Endothelial cell of umbilical vein (primary cell): ENCODE data around the gene RNF169. TPM values are rescaled to one million over a fixed set of nuclear protein-coding genes. Genes with fewer than 3 reads are reported as not detected.

ENCODE experiments used
- BruUV-seq: library from RNA; stranded (reverse); fragments of 400-500 nt; replicated peaks from 2 replicates; lab custom pipeline; 2021; lab: Mats Ljungman, UMichigan
- CTCF ChIA-PET: fragments of 300-600, 350-600 bp; sonication (Branson Sonifier 250); formaldehyde crosslinking; loops from one replicate; lab custom pipeline; 2021; ENCODE audit warnings: antibody characterized with exemption, inconsistent platforms; lab: Charles Lee
- POLR2A ChIA-PET: fragments of 300-600, 350-600 bp; sonication (Branson Sonifier 250); formaldehyde crosslinking; loops from one replicate; lab custom pipeline; 2021; ENCODE audit warnings: antibody characterized with exemption, inconsistent platforms; lab: Charles Lee
- DNase-seq: peaks from one replicate; pipeline ENCODE4 v3.0.0-alpha.2; 2011; ENCODE audit warnings: low read depth, low spot score
- FAIRE-seq: peaks from 2 replicates; lab custom pipeline; 2011; peaks lifted over from hg19 to GRCh38; lab: Jason Lieb, UNC
- H2AFZ ChIP-seq: 2 replicates; pipeline ENCODE4 v1.6.0; 2012; ENCODE audit warnings: low read depth, low read length, control low read depth, inconsistent platforms
- H3K27ac ChIP-seq: 2 replicates; pipeline ENCODE4 v1.5.1; 2011; ENCODE audit warnings: low read depth, mild to moderate bottlenecking, control low read depth, low read length, moderate library complexity; ENCODE audit not compliant: insufficient read depth
- H3K27me3 ChIP-seq, 2 experiments: 2 replicates each; pipeline versions ENCODE4 v1.6.0 to v1.6.1; 2011; ENCODE audit warnings: low read length in 2 of 2, mixed read lengths in 1 of 2; ENCODE audit not compliant: control insufficient read depth in 2 of 2, insufficient read depth in 2 of 2
- H3K36me3 ChIP-seq, 2 experiments: 2 replicates in 1 of 2; 3 replicates in 1 of 2; pipeline ENCODE4 v1.5.1; 2011; ENCODE audit warnings: low read length in 2 of 2, mild to moderate bottlenecking in 1 of 2, moderate library complexity in 1 of 2; ENCODE audit not compliant: control insufficient read depth in 2 of 2, insufficient read depth in 2 of 2; ENCODE audit errors: extremely low read depth in 1 of 2
- H3K4me1 ChIP-seq: 3 replicates; pipeline ENCODE4 v1.5.1; 2011; ENCODE audit warnings: mild to moderate bottlenecking, low read length; ENCODE audit not compliant: control insufficient read depth, insufficient read depth; ENCODE audit errors: extremely low read depth
- H3K4me2 ChIP-seq: 2 replicates; pipeline ENCODE4 v1.6.1; 2011; ENCODE audit warnings: low read length, control low read depth, mixed read lengths; ENCODE audit not compliant: insufficient read depth
- H3K4me3 ChIP-seq, 3 experiments: fragments of 200-600 bp in 1 of 3; sonication (generic), shearing (Covaris generic) in 1 of 3; replicated peaks in 1 of 3; 2 replicates each; pipeline ENCODE4 v1.5.1; 2011 to 2016; ENCODE audit warnings: control low read depth in 3 of 3, low read length in 3 of 3, mild to moderate bottlenecking in 2 of 3, inconsistent platforms in 1 of 3, low read depth in 1 of 3, moderate library complexity in 1 of 3; ENCODE audit not compliant: insufficient read depth in 1 of 3
- H3K79me2 ChIP-seq: 2 replicates; pipeline ENCODE4 v1.6.0; 2012; ENCODE audit warnings: low read length, inconsistent platforms; ENCODE audit not compliant: control insufficient read depth, insufficient read depth
- H3K9ac ChIP-seq: replicated peaks from 2 replicates; pipeline ENCODE3; 2011; ENCODE audit warnings: low read length, control low read depth; ENCODE audit not compliant: insufficient read depth; ENCODE audit errors: extremely low read depth
- H3K9me1 ChIP-seq: replicated peaks from 3 replicates; pipeline ENCODE4 v1.6.0; 2011; ENCODE audit warnings: mild to moderate bottlenecking, low read length; ENCODE audit not compliant: control insufficient read depth, insufficient read depth; ENCODE audit errors: extremely low read depth
- H3K9me3 ChIP-seq: replicated peaks from 2 replicates; pipeline ENCODE4 v1.5.1; 2012; ENCODE audit warnings: low read length, inconsistent platforms; ENCODE audit not compliant: control insufficient read depth, insufficient read depth
- H4K20me1 ChIP-seq: replicated peaks from 2 replicates; pipeline ENCODE3; 2011; ENCODE audit warnings: mild to moderate bottlenecking, low read length; ENCODE audit not compliant: control insufficient read depth, insufficient read depth; ENCODE audit errors: extremely low read depth
- EZH2 ChIP-seq: IDR thresholded peaks from 2 replicates; pipeline ENCODE4 v1.6.1; 2012; ENCODE audit warnings: borderline replicate concordance, low read depth, mild to moderate bottlenecking, moderate library complexity, low read length, inconsistent platforms; ENCODE audit not compliant: severe bottlenecking
- FOS ChIP-seq: IDR thresholded peaks from 2 replicates; pipeline ENCODE4 v1.6.1; 2011; ENCODE audit warnings: mild to moderate bottlenecking, low read length, moderate library complexity, borderline replicate concordance; ENCODE audit not compliant: insufficient read depth
- GATA2 ChIP-seq: IDR thresholded peaks from 2 replicates; pipeline ENCODE4 v1.7.0; 2011; ENCODE audit warnings: low read depth, mild to moderate bottlenecking, moderate library complexity, mixed read lengths, low read length; ENCODE audit not compliant: insufficient read length, insufficient read depth
- JUN ChIP-seq: IDR thresholded peaks from 2 replicates; pipeline ENCODE4 v1.6.1; 2011; ENCODE audit warnings: borderline replicate concordance, low read depth; ENCODE audit not compliant: insufficient read length, insufficient read depth
- MYC ChIP-seq: IDR thresholded peaks from one replicate; pipeline ENCODE4 v1.6.1; 2011; ENCODE audit warnings: mild to moderate bottlenecking, low read depth, low read length
- POLR2A ChIP-seq: IDR thresholded peaks from 2 replicates; pipeline ENCODE4 v1.6.1; 2012; ENCODE audit warnings: low read depth, mild to moderate bottlenecking, control low read depth, low read length
- POLR2AphosphoS5 ChIP-seq: IDR thresholded peaks from 2 replicates; pipeline ENCODE4 v1.6.1; 2012; ENCODE audit warnings: low read depth, mild to moderate bottlenecking, control low read depth, low read length, moderate library complexity; ENCODE audit not compliant: insufficient read depth
- dilution Hi-C: fragments of 300-500 bp; cut with MboI; formaldehyde crosslinking; loops from one replicate; pipeline ENCODE4 v1.15.0; 2019; ENCODE audit warnings: low sequenced_read_pairs; ENCODE audit not compliant: extremely low pct_ligation_motif_present
- intact Hi-C: fragments of 100-400 bp; cut with micrococcal nuclease; formaldehyde crosslinking; loops from one replicate; pipeline ENCODE4 v1.10.0; 2022
- polyA plus RNA-seq, 4 experiments: library from polyadenylated mRNA; depleted of rRNA in 3 of 4; stranded (reverse) in 3 of 4; unstranded in 1 of 4; fragments of >200 nt; gene quantifications; 2 replicates each; pipeline versions ENCODE4 v1.2.1 to v1.2.3, GENCODE V29; 2011 to 2012; ENCODE audit warnings: missing spikeins in 1 of 4
- total RNA-seq: library from RNA; stranded (reverse); gene quantifications from 2 replicates; pipeline ENCODE4 v1.2.3, GENCODE V29; 2021
- TF ChIP-seq, protein P1 (sequence below), 2 donors: IDR thresholded peaks; 1 replicate in 1 of 2; 2 replicates in 1 of 2; pipeline ENCODE4 v1.5.1; 2011; ENCODE audit warnings: low read length in 2 of 2, mild to moderate bottlenecking in 2 of 2, moderate library complexity in 2 of 2, control low read depth in 1 of 2, inconsistent platforms in 1 of 2, low read depth in 1 of 2; ENCODE audit not compliant: insufficient read depth in 1 of 2; ENCODE audit errors: extremely low read depth in 1 of 2
- TF ChIP-seq, protein P2 (sequence below): IDR thresholded peaks from 2 replicates; pipeline ENCODE4 v1.6.1; 2011; ENCODE audit not compliant: insufficient read depth, insufficient read length

Gene RNF169
- total and polyA plus RNA-seq, 2 donors (not counting 3 experiments of a cell fraction or from before 2014, with no cell fraction given) = 5.8 to 21.3 TPM

DNA sequence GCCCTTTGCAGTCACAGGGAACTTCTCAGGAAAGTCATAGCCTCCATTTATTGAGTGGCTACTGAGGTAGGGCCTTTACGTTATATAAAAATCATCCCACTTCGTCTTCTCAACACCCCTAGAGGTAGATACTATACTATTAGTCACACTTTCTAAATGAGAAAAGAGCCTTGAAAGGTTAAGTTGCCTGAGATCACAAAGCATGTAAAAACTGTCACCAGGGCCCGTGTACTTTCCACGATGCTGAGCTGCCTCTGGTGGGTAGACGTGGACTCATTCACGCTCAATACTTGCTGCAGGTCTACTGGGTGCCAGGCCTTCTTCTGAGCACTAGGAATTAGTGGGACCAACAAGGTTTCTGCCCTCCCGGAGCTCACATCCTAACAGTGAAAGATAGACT, 33.7 kb upstream of the RNF169 start:
- Histone ChIP-seq H2AFZ (no peak overlapping the region), H3K27me3 (peaks cover 2 to 3% of the 10 kb centered on the region in 2 experiments), H3K36me3 (no peaks in the 10 kb centered on the region), H3K9me3 (no peaks in the 10 kb centered on the region), H3K9ac (no peak overlapping the region), H3K9me1 (no peaks in the 10 kb centered on the region), H3K79me2 (no peaks in the 10 kb centered on the region), H3K4me1 (no peaks in the 10 kb centered on the region), H3K27ac (no peak overlapping the region), H3K4me3 (no peak overlapping the region), H3K4me2 (no peak overlapping the region), H4K20me1 (no peaks in the 10 kb centered on the region)
- no TSS peak for BruUV-seq
- intact Hi-C loops (no loop called here), dilution Hi-C loops (loop anchor here (25.0 kb wide), 1 partner anchor 147 kb away; no protein-coding TSS in a partner anchor)
- DNase-seq (no peak), FAIRE-seq (no peak)
- POLR2A ChIA-PET = no interaction called here
- CTCF ChIA-PET = interaction anchor here (1.9 to 4.2 kb wide), 2 partner anchors 11 to 12 kb away, joined by 13 to 22 read pairs; no protein-coding TSS in a partner anchor
- TF ChIP-seq MYC (no peak), POLR2A (no peak), GATA2 (no peak)

DNA sequence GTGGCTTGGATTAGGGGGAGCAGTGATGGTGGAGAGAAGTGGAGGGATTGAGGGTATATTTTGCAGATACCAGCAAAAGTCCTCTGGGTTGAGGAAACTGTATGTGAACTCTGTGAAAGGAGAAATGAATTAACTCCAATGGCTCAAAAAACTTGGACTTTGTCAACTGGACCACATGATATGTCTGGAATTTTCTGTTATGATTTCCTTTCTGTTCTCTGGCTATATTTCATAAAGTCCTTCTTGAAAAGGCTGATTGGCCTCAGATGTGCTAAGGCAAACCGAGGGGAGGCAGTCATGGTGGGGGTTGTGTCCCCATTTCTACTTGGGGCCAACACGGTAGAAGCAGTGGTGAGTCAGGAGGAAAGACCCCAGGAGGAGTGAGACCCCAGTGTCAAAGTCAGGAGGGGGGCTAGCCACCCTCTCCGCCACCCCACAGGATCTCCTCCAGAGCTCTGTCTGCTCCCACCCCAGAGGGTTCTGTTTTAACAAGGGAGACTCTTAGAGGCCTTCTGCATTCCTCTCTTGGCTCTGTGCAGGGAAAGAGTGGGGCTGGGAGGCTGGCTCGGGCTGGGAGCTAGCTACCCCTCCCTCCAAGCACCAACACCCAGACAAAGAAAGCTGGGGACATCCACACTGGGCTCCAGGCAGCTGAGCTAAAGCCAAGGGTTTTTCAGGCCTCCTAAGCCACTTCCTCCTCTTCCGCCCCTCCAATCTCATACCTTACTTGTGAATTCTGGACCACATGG, 31.3 kb upstream of the RNF169 start:
- Histone ChIP-seq H3K4me3 (no peak overlapping the region), H3K79me2 (no peaks in the 10 kb centered on the region), H3K9me3 (no peaks in the 10 kb centered on the region), H3K27me3 (peaks cover 2 to 12% of the 10 kb centered on the region in 2 experiments), H3K4me2 (no peak overlapping the region), H3K9ac (no peak overlapping the region), H3K27ac (no peak overlapping the region), H3K9me1 (no peaks in the 10 kb centered on the region), H2AFZ (no peak overlapping the region), H3K36me3 (no peaks in the 10 kb centered on the region), H4K20me1 (no peaks in the 10 kb centered on the region), H3K4me1 (no peaks in the 10 kb centered on the region)
- TF ChIP-seq POLR2A (no peak), MYC (no peak), EZH2 (no peak), GATA2 (no peak), POLR2AphosphoS5 (no peak), JUN (no peak), FOS (no peak)
- TF ChIP-seq, protein P1, sequence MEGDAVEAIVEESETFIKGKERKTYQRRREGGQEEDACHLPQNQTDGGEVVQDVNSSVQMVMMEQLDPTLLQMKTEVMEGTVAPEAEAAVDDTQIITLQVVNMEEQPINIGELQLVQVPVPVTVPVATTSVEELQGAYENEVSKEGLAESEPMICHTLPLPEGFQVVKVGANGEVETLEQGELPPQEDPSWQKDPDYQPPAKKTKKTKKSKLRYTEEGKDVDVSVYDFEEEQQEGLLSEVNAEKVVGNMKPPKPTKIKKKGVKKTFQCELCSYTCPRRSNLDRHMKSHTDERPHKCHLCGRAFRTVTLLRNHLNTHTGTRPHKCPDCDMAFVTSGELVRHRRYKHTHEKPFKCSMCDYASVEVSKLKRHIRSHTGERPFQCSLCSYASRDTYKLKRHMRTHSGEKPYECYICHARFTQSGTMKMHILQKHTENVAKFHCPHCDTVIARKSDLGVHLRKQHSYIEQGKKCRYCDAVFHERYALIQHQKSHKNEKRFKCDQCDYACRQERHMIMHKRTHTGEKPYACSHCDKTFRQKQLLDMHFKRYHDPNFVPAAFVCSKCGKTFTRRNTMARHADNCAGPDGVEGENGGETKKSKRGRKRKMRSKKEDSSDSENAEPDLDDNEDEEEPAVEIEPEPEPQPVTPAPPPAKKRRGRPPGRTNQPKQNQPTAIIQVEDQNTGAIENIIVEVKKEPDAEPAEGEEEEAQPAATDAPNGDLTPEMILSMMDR (IDR thresholded peaks at IDR 0.05; ENCODE audit: extremely low read depth in 1 of 2, insufficient read depth in 1 of 2, low read depth in 1 of 2, low read length in 2 of 2) = no peak
- TF ChIP-seq, protein P2, sequence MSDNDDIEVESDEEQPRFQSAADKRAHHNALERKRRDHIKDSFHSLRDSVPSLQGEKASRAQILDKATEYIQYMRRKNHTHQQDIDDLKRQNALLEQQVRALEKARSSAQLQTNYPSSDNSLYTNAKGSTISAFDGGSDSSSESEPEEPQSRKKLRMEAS = no peak
- CTCF ChIA-PET = interaction anchor here (1.2 to 4.2 kb wide), 5 partner anchors 9 to 22 kb away, joined by 3 to 22 read pairs (median 4); no protein-coding TSS in a partner anchor
- no peak for DNase-seq
- POLR2A ChIA-PET = no interaction called here
- no peak for FAIRE-seq
- intact Hi-C loops = no loop called here
- no TSS peak for BruUV-seq
- dilution Hi-C loops = loop anchor here (25.0 kb wide), 1 partner anchor 145 kb away; no protein-coding TSS in a partner anchor
